Panc1 (cell line): Measurements from ENCODE around the gene SRGAP3. TPM values are rescaled to one million over a fixed set of nuclear protein-coding genes. Genes with fewer than 3 reads are reported as not detected.

ENCODE experiments used
- ATAC-seq: fragments of 200-7000 bp; cut with Tn5 transposase; 2 replicates; pipeline ENCODE4 v1.9.1; 2020; ENCODE audit warnings: mild to moderate bottlenecking, moderate library complexity
- BruUV-seq: library from RNA; stranded (reverse); fragments of 400-500 nt; replicated peaks from 2 replicates; lab custom pipeline; 2021; lab: Mats Ljungman, UMichigan
- CTCF ChIA-PET: fragments of 300-600 bp; sonication (Branson Sonifier 250); formaldehyde crosslinking; loops from one replicate; lab custom pipeline; 2022; ENCODE audit warnings: antibody characterized with exemption; lab: Charles Lee
- POLR2A ChIA-PET: fragments of 300-600 bp; sonication (Branson Sonifier 250); formaldehyde crosslinking; loops from one replicate; lab custom pipeline; 2022; ENCODE audit warnings: antibody characterized with exemption; lab: Charles Lee
- DNase-seq: peaks from one replicate; pipeline ENCODE4 v3.0.0-alpha.2; 2010; ENCODE audit warnings: low read depth, low spot score
- H3K27ac ChIP-seq: 2 replicates; pipeline ENCODE4 v1.5.1; 2011; ENCODE audit warnings: mild to moderate bottlenecking, low read length, inconsistent platforms
- H3K27me3 ChIP-seq: fragments of 200-500 bp; sonication (Bioruptor generic); 2 replicates; pipeline ENCODE4 v1.6.0; 2014; ENCODE audit warnings: low read length, inconsistent platforms; ENCODE audit not compliant: control insufficient read depth, insufficient read depth
- H3K36me3 ChIP-seq: fragments of 200-500 bp; sonication (Bioruptor generic); 2 replicates; pipeline ENCODE4 v1.5.1; 2014; ENCODE audit warnings: inconsistent platforms, mild to moderate bottlenecking, low read length, moderate library complexity; ENCODE audit not compliant: control insufficient read depth, insufficient read depth
- H3K4me1 ChIP-seq: 2 replicates; pipeline ENCODE4 v1.5.1; 2011; ENCODE audit warnings: inconsistent platforms, mild to moderate bottlenecking, low read length, moderate library complexity; ENCODE audit not compliant: control insufficient read depth, insufficient read depth
- H3K4me3 ChIP-seq, 2 experiments: 2 replicates each; pipeline ENCODE4 v1.5.1; 2011 to 2012; ENCODE audit warnings: low read depth in 2 of 2, low read length in 2 of 2, mild to moderate bottlenecking in 2 of 2, inconsistent platforms in 1 of 2, moderate library complexity in 1 of 2
- H3K9me3 ChIP-seq: fragments of 200-500 bp; sonication (Bioruptor generic); 2 replicates; pipeline ENCODE4 v1.5.1; 2014; ENCODE audit warnings: low read depth, mild to moderate bottlenecking, inconsistent platforms, low read length, moderate library complexity; ENCODE audit not compliant: control insufficient read depth, insufficient read depth
- POLR2AphosphoS5 ChIP-seq: IDR thresholded peaks from 2 replicates; pipeline ENCODE4 v1.6.1; 2012; ENCODE audit warnings: mild to moderate bottlenecking, low read depth, low read length, moderate library complexity
- SIN3A ChIP-seq: IDR thresholded peaks from 2 replicates; pipeline ENCODE4 v1.6.1; 2012; ENCODE audit warnings: low read depth, mild to moderate bottlenecking, low read length, moderate library complexity, borderline replicate concordance; ENCODE audit not compliant: insufficient read depth
- TCF7L2 ChIP-seq: IDR thresholded peaks from 2 replicates; pipeline ENCODE4 v1.6.1; 2011; ENCODE audit warnings: mild to moderate bottlenecking, low read depth, low read length, inconsistent platforms
- in situ Hi-C: cut with HindIII; loops from 2 replicates; pipeline ENCODE4 v1.10.0; 2016; ENCODE audit warnings: low sequenced_read_pairs, low pct_unique_long_range_greater_than_20kb
- intact Hi-C: fragments of 100-400 bp; cut with micrococcal nuclease; formaldehyde crosslinking; loops from one replicate; pipeline ENCODE4 v1.10.0; 2022; ENCODE audit not compliant: unreplicated experiment
- total RNA-seq: library from RNA; stranded (reverse); gene quantifications from one replicate; pipeline ENCODE4 v1.2.1, GENCODE V29; 2021; ENCODE audit not compliant: unreplicated experiment
- TF ChIP-seq, protein P1 (sequence below): fragments of 450-650 bp; IDR thresholded peaks from 2 replicates; pipeline ENCODE4 v1.5.1; 2017; ENCODE audit warnings: mild to moderate bottlenecking
- TF ChIP-seq, protein P2 (sequence below), 2 experiments: IDR thresholded peaks; 2 replicates each; pipeline ENCODE4 v1.6.1; 2011 to 2012; ENCODE audit warnings: low read depth in 2 of 2, control low read depth in 1 of 2, low read length in 1 of 2, mild to moderate bottlenecking in 1 of 2, moderate library complexity in 1 of 2; ENCODE audit not compliant: insufficient read depth in 1 of 2

SRGAP3 gene
- total RNA-seq, 1 experiment from 2014 or later = 0.82 TPM

DNA sequence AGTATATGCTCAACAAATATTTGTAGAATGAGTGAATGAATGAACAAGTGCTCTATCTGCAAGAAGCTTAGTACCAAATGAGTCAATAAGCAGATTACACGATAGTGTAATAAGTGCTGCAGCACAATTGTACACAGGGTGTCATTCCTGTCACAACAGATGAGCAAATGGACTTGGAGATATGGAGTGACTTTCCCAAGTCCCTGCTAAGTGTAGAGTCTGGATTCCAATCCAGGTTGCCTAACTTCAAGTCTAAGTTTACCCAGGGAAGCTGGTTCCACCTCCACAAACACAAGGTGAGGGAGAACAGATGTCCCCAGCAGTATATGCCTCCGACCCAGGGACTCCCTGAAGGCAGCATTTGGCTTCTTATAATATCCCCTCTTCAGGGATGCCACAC is 208.4 kb downstream of the SRGAP3 start:
- POLR2A ChIA-PET = no interaction called here
- ATAC-seq (no peak), DNase-seq (no peak)
- BruUV-seq = no TSS peak
- in situ Hi-C loops = no loop called here
- H3K4me1 ChIP-seq = no peaks in the 10 kb centered on the region
- H3K27ac ChIP-seq = no peak overlapping the region
- H3K27me3 ChIP-seq = peaks cover 2% of the 10 kb centered on the region
- no peaks in the 10 kb centered on the region for H3K9me3 ChIP-seq
- CTCF ChIA-PET = no interaction called here
- H3K36me3 ChIP-seq = no peaks in the 10 kb centered on the region
- intact Hi-C loops = no loop called here
- H3K4me3 ChIP-seq = no peak overlapping the region
- no peak for TF ChIP-seq POLR2AphosphoS5
- no peak for TF ChIP-seq TCF7L2
- no peak for TF ChIP-seq SIN3A
- TF ChIP-seq, protein P1, sequence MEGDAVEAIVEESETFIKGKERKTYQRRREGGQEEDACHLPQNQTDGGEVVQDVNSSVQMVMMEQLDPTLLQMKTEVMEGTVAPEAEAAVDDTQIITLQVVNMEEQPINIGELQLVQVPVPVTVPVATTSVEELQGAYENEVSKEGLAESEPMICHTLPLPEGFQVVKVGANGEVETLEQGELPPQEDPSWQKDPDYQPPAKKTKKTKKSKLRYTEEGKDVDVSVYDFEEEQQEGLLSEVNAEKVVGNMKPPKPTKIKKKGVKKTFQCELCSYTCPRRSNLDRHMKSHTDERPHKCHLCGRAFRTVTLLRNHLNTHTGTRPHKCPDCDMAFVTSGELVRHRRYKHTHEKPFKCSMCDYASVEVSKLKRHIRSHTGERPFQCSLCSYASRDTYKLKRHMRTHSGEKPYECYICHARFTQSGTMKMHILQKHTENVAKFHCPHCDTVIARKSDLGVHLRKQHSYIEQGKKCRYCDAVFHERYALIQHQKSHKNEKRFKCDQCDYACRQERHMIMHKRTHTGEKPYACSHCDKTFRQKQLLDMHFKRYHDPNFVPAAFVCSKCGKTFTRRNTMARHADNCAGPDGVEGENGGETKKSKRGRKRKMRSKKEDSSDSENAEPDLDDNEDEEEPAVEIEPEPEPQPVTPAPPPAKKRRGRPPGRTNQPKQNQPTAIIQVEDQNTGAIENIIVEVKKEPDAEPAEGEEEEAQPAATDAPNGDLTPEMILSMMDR = no peak
- TF ChIP-seq, protein P2, sequence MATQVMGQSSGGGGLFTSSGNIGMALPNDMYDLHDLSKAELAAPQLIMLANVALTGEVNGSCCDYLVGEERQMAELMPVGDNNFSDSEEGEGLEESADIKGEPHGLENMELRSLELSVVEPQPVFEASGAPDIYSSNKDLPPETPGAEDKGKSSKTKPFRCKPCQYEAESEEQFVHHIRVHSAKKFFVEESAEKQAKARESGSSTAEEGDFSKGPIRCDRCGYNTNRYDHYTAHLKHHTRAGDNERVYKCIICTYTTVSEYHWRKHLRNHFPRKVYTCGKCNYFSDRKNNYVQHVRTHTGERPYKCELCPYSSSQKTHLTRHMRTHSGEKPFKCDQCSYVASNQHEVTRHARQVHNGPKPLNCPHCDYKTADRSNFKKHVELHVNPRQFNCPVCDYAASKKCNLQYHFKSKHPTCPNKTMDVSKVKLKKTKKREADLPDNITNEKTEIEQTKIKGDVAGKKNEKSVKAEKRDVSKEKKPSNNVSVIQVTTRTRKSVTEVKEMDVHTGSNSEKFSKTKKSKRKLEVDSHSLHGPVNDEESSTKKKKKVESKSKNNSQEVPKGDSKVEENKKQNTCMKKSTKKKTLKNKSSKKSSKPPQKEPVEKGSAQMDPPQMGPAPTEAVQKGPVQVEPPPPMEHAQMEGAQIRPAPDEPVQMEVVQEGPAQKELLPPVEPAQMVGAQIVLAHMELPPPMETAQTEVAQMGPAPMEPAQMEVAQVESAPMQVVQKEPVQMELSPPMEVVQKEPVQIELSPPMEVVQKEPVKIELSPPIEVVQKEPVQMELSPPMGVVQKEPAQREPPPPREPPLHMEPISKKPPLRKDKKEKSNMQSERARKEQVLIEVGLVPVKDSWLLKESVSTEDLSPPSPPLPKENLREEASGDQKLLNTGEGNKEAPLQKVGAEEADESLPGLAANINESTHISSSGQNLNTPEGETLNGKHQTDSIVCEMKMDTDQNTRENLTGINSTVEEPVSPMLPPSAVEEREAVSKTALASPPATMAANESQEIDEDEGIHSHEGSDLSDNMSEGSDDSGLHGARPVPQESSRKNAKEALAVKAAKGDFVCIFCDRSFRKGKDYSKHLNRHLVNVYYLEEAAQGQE (IDR thresholded peaks at IDR 0.05; ENCODE audit: insufficient read depth in 1 of 2, low read depth in 2 of 2, low read length in 1 of 2) = no peak

DNA sequence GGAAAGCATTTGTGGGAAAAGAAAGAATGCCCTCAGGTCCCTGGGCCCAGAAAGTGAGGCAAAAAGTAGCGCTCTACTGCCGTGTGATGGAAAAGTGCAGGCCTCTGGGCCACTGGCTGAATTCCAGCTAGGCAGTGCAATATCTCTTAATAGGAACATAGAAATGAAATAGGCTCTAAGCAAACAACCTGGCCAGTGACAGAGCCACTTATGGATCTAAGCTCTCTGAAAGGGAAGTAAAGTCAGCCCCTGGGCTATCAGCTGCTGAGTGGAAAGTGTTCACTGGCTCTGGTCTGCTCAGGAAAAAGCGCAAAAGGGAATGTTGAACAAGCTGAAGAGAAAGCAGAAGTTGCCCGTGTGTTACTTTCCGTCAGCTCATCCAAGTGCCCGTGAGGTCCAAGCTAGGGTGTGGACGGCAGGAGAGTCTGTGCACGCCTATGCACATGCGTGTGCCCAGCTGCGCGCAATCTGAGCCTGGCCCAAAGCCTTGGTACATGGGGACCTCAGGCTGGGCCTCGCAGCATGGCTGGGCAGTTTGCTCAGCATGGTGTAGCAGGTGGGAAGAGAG is 212.2 kb downstream of the SRGAP3 start:
- intact Hi-C loops = no loop called here
- ChIA-PET CTCF (no interaction called here), POLR2A (no interaction called here)
- TF ChIP-seq TCF7L2 (no peak), SIN3A (no peak), POLR2AphosphoS5 (no peak)
- TF ChIP-seq, protein P2 (IDR thresholded peaks at IDR 0.05; ENCODE audit: insufficient read depth in 1 of 2, low read depth in 2 of 2, low read length in 1 of 2) = no peak
- TF ChIP-seq, protein P1 = no peak
- BruUV-seq = no TSS peak
- H3K9me3 ChIP-seq = no peaks in the 10 kb centered on the region
- H3K4me3 ChIP-seq = no peak overlapping the region
- ATAC-seq = no peak
- DNase-seq = no peak
- peaks cover 4% of the 10 kb centered on the region; the same call in 1 of the 2 replicates for H3K27me3 ChIP-seq
- no peak overlapping the region for H3K27ac ChIP-seq
- in situ Hi-C loops = no loop called here
- no peaks in the 10 kb centered on the region for H3K36me3 ChIP-seq
- no peaks in the 10 kb centered on the region for H3K4me1 ChIP-seq
